Activated naive CD4-positive, alpha-beta T cell treated with anti-CD3 and anti-CD28 coated beads, Interleukin-2, amount 10 ng/mL, durations not matched to agents 5 hours and 36 hours (primary cell): ENCODE measurements around the gene RSBN1L. TPM values are rescaled to one million over a fixed set of nuclear protein-coding genes. Genes with fewer than 3 reads are reported as not detected.

Experiments used
- total RNA-seq, 2 experiments: library from RNA; stranded (reverse); gene quantifications; one replicate each; pipeline ENCODE4 v1.2.3, GENCODE V29; 2021

The RSBN1L gene
- 10 to 100 TPM; 24.9 to 29.2 TPM for total RNA-seq

DNA sequence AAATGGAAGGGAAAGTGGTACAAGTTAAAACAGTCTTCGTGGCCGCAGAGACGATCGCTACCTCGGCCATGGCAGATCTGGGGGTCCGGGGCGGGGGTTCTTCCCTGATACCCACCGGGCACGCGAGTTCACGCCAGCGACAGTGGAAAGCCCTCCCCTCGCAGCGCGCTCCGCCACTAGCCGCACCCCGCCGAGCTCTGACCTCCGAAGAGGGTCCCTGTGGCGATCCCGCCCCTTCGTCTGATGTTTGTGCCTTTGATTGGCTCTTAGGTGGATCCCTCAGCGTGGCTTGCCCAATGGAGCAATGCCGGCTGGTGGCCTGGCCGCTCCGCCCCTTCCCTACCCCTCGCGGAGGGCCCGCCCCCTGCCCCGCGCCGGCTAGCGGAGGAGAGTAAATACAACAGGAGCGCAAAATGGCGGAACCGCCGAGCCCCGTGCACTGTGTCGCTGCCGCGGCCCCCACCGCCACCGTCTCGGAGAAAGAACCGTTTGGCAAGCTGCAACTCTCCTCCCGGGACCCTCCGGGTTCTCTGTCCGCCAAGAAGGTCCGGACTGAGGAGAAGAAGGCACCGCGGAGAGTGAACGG is at the start of gene RSBN1L:
Gene RSBN1L, plus strand, starts transcription at position 403 of the 586 bp plus-strand sequence. Its CDS starts 11 bp downstream, at position 414.

DNA sequence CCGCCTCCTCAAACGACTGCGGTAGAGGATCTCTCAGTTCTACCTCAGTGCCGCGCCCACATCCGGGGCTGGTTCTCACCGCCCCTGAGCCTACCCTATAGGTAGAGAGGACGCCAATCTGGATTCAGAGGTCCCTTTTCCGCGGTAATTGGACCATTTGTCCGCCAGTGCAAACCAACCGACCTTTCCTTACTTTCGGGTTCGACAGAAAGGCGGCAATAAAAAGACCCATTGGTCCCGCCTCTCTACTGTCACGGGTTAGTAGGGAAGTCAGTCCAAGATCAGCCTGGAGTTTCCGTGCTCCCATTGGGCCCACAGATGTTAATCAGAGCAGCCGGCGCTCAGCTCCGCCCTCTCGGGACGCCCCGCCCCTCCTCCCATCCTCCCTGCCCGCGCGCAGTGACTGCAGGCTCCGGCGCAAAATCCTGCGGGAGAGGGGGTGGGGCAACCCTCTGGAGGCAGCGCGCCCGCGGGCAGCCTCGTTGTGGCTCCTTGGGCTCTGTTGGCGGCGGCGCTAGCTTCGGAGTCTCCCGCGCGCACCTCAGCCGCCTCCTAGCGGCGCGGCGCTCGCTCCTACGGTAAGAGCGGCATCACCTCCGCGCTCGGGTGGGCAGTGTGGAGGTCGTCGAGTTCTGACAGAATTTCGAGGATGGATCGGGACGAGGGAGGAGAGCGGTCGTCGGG is 102.3 kb downstream of the RSBN1L start, which contains the start of the genes PHTF2 and TMEM60:
Gene PHTF2, plus strand, starts transcription at position 380 of the 684 bp plus-strand sequence.
Gene TMEM60, minus strand, starts transcription at position 41 of the 684 bp plus-strand sequence. CDS start 4,061 bp downstream, outside the sequence.

Other genes with a start within 250 kb of the RSBN1L start
- 10 to 100 TPM; 19.3 to 22.5 TPM for gene PTPN12, start 159.2 kb upstream of the RSBN1L start, total RNA-seq
- 10 to 100 TPM; 19.1 to 20.0 TPM for gene TMEM60, start 102.0 kb downstream of the RSBN1L start, total RNA-seq
- gene PHTF2, start 102.3 kb downstream of the RSBN1L start, total RNA-seq, result 10 to 100 TPM; 36.4 to 38.1 TPM